ENCODE measurements around the gene IFITM10. TPM values are rescaled to one million over a fixed set of nuclear protein-coding genes. Genes with fewer than 3 reads are reported as not detected.
"Not testable (repeated sequence)": the region's sequence is repeated elsewhere in the genome, so short reads cannot be mapped to it uniquely, and the experiment has no call there.

Gene IFITM10
- total RNA-seq, 2 experiments from 2014 or later: 0.82 to 1.3 TPM

GRCh38 chr11:1694064-1694845 is 56.1 kb downstream of the IFITM10 start:
- DNase-seq (peak; percentile 90), ATAC-seq (ENCODE audit: low read depth) (peak; percentile 86)
- H3K36me3 Mint-ChIP-seq: no peaks in the 10 kb centered on the region
- H3K4me3 Mint-ChIP-seq: peak overlapping the region; percentile 30
- peaks cover 5% of the 10 kb centered on the region for H3K9me3 Mint-ChIP-seq
- H3K4me1 Mint-ChIP-seq: peaks cover 6% of the 10 kb centered on the region
- POLR2A ChIA-PET: interaction anchor here (0.6 to 2.7 kb wide), 4 partner anchors 12 to 139 kb away, joined by 3 to 26 read pairs (median 6); no protein-coding TSS in a partner anchor
- peaks cover 29% of the 10 kb centered on the region for H3K27me3 Mint-ChIP-seq
- H3K27ac Mint-ChIP-seq: peak overlapping the region; percentile 48

- H3K27ac Mint-ChIP-seq: peak overlapping the region; percentile 46
- peaks cover 32% of the 10 kb centered on the region for H3K27me3 Mint-ChIP-seq
- H3K36me3 Mint-ChIP-seq: no peaks in the 10 kb centered on the region
- H3K4me1 Mint-ChIP-seq: peaks cover 6% of the 10 kb centered on the region
- ATAC-seq (ENCODE audit: low read depth): peak; percentile 39
- peak overlapping the region; percentile 56 for H3K4me3 Mint-ChIP-seq
- POLR2A ChIA-PET: interaction anchor here (0.9 to 2.7 kb wide), 3 partner anchors 13 to 139 kb away, joined by 5 to 26 read pairs (median 6); no protein-coding TSS in a partner anchor
- DNase-seq: peak; percentile 86
- peaks cover 5% of the 10 kb centered on the region for H3K9me3 Mint-ChIP-seq
Observed at GRCh38 chr11:1693327-1694063, 56.9 kb downstream of the IFITM10 start.

- H3K4me1 Mint-ChIP-seq: peaks cover 6% of the 10 kb centered on the region
- no peaks in the 10 kb centered on the region for H3K36me3 Mint-ChIP-seq
- ATAC-seq (ENCODE audit: low read depth): no peak
- no peak for DNase-seq
- H3K27ac Mint-ChIP-seq: no peak overlapping the region
- no peak overlapping the region for H3K4me3 Mint-ChIP-seq
- no peaks in the 10 kb centered on the region for H3K9me3 Mint-ChIP-seq
- H3K27me3 Mint-ChIP-seq: peaks cover 30% of the 10 kb centered on the region
- POLR2A ChIA-PET: interaction anchor here (2.7 kb wide), 1 partner anchor 140 kb away, joined by 26 read pairs; no protein-coding TSS in a partner anchor
Observed at GRCh38 chr11:1692708-1693326, 57.6 kb downstream of the IFITM10 start.

- ATAC-seq (ENCODE audit: low read depth): no peak
- no peaks in the 10 kb centered on the region for H3K36me3 Mint-ChIP-seq
- H3K27ac Mint-ChIP-seq: no peak overlapping the region
- H3K27me3 Mint-ChIP-seq: peaks cover 30% of the 10 kb centered on the region
- no peak for DNase-seq
- POLR2A ChIA-PET: interaction anchor here (1.0 kb wide), 1 partner anchor 141 kb away, joined by 4 read pairs; no protein-coding TSS in a partner anchor
- H3K9me3 Mint-ChIP-seq: no peaks in the 10 kb centered on the region
- no peak overlapping the region for H3K4me3 Mint-ChIP-seq
- peaks cover 5% of the 10 kb centered on the region for H3K4me1 Mint-ChIP-seq
Observed at GRCh38 chr11:1691878-1692707, 58.3 kb downstream of the IFITM10 start.

GRCh38 chr11:1691026-1691877 is 59.1 kb downstream of the IFITM10 start:
- DNase-seq: no peak
- H3K36me3 Mint-ChIP-seq: no peaks in the 10 kb centered on the region
- H3K27ac Mint-ChIP-seq: no peak overlapping the region
- H3K9me3 Mint-ChIP-seq: no peaks in the 10 kb centered on the region
- peaks cover 28% of the 10 kb centered on the region for H3K27me3 Mint-ChIP-seq
- POLR2A ChIA-PET: interaction anchor here (1.0 kb wide), 1 partner anchor 141 kb away, joined by 4 read pairs; no protein-coding TSS in a partner anchor
- H3K4me1 Mint-ChIP-seq: peaks cover 5% of the 10 kb centered on the region
- no peak overlapping the region for H3K4me3 Mint-ChIP-seq
- no peak for ATAC-seq (ENCODE audit: low read depth)

GRCh38 chr11:1690167-1691025 is 60.0 kb downstream of the IFITM10 start:
- Mint-ChIP-seq H3K4me1 (peaks cover 5% of the 10 kb centered on the region), H3K36me3 (no peaks in the 10 kb centered on the region), H3K27me3 (peaks cover 27% of the 10 kb centered on the region), H3K27ac (no peak overlapping the region), H3K9me3 (no peaks in the 10 kb centered on the region), H3K4me3 (no peak overlapping the region)
- POLR2A ChIA-PET: no interaction called here
- DNase-seq (no peak), ATAC-seq (ENCODE audit: low read depth) (no peak)

GRCh38 chr11:1689250-1690166 is 60.9 kb downstream of the IFITM10 start:
- H3K36me3 Mint-ChIP-seq; DNase-seq; H3K27ac Mint-ChIP-seq; H3K9me3 Mint-ChIP-seq; H3K4me1 Mint-ChIP-seq; H3K4me3 Mint-ChIP-seq; ATAC-seq (ENCODE audit: low read depth); POLR2A ChIA-PET: not testable (repeated sequence)
- peaks cover 25% of the 10 kb centered on the region for H3K27me3 Mint-ChIP-seq

- H3K4me1 Mint-ChIP-seq; H3K36me3 Mint-ChIP-seq; DNase-seq; POLR2A ChIA-PET; H3K9me3 Mint-ChIP-seq; ATAC-seq (ENCODE audit: low read depth); H3K4me3 Mint-ChIP-seq; H3K27ac Mint-ChIP-seq: not testable (repeated sequence)
- peaks cover 23% of the 10 kb centered on the region for H3K27me3 Mint-ChIP-seq
Observed at GRCh38 chr11:1688336-1688947, 62.0 kb downstream of the IFITM10 start.

- peaks cover 26% of the 10 kb centered on the region for H3K27me3 Mint-ChIP-seq
- H3K9me3 Mint-ChIP-seq; H3K36me3 Mint-ChIP-seq; H3K4me1 Mint-ChIP-seq; H3K4me3 Mint-ChIP-seq; H3K27ac Mint-ChIP-seq; POLR2A ChIA-PET; DNase-seq; ATAC-seq (ENCODE audit: low read depth): not testable (repeated sequence)
Observed at GRCh38 chr11:1686220-1686619, 64.2 kb downstream of the IFITM10 start.

Measured in activated naive CD8-positive, alpha-beta T cell treated with anti-CD3 and anti-CD28 coated beads, Interleukin-2, amount 10 ng/mL, durations not matched to agents 7 days and 5 days (primary cell).